Vagina (tissue), 2 donors: ENCODE data around the gene SLC32A1. TPM values are rescaled to one million over a fixed set of nuclear protein-coding genes. Genes with fewer than 3 reads are reported as not detected.

Source experiments
- DNase-seq, 2 donors: peaks; one replicate each; pipeline ENCODE4 v3.0.0-alpha.2; 2017; ENCODE audit errors: extremely low spot score in 2 of 2
- H3K27ac ChIP-seq: fragments of 200-600 bp; sonication (generic); one replicate; pipeline ENCODE4 v1.5.1; 2019
- H3K27me3 ChIP-seq: fragments of 200-600 bp; sonication (generic); one replicate; pipeline ENCODE4 v1.5.1; 2019
- H3K36me3 ChIP-seq, 2 donors: fragments of 200-600 bp; sonication (generic); one replicate each; pipeline ENCODE4 v1.5.1; 2017 to 2019
- H3K4me1 ChIP-seq: fragments of 200-600 bp; sonication (generic); one replicate; pipeline ENCODE4 v1.5.1; 2019
- H3K4me3 ChIP-seq, 2 donors: fragments of 200-600 bp; sonication (generic); 1 replicate in 1 of 2; 2 replicates in 1 of 2; pipeline ENCODE4 v1.5.1; 2016 to 2019
- H3K9me3 ChIP-seq: fragments of 200-600 bp; sonication (generic); one replicate; pipeline ENCODE4 v1.5.1; 2019
- POLR2A ChIP-seq, 2 donors: fragments of 450-650 bp; IDR thresholded peaks; one replicate each; pipeline ENCODE4 v1.6.1; 2017; ENCODE audit warnings: antibody characterized with exemption in 2 of 2, mild to moderate bottlenecking in 2 of 2, moderate library complexity in 2 of 2
- POLR2AphosphoS5 ChIP-seq, 2 donors: sonication (generic); formaldehyde crosslinking; IDR thresholded peaks; one replicate each; pipeline ENCODE4 v1.9.0; 2017; ENCODE audit warnings: antibody characterized with exemption in 2 of 2, mild to moderate bottlenecking in 2 of 2, low read depth in 1 of 2; ENCODE audit not compliant: insufficient read depth in 1 of 2
- intact Hi-C: fragments of 100-400 bp; cut with DNase I; formaldehyde crosslinking; loops from one replicate; pipeline ENCODE4 v1.15.1; 2023
- total RNA-seq: library from RNA; depleted of rRNA; stranded (reverse); fragments of >200 nt; gene quantifications from one replicate; pipeline ENCODE4 v1.2.3, GENCODE V29; 2016
- TF ChIP-seq, protein P1 (sequence below), 3 experiments: fragments of 450-650 bp in 2 of 3; fragments of 200-600 bp in 1 of 3; sonication (generic) in 1 of 3; IDR thresholded peaks; one replicate each; pipeline ENCODE4 v1.5.1; 2017 to 2019; ENCODE audit warnings: antibody characterized with exemption in 3 of 3, mild to moderate bottlenecking in 2 of 3, moderate library complexity in 2 of 3

The SLC32A1 gene
- total RNA-seq, 1 donor from 2014 or later = not detected

DNA sequence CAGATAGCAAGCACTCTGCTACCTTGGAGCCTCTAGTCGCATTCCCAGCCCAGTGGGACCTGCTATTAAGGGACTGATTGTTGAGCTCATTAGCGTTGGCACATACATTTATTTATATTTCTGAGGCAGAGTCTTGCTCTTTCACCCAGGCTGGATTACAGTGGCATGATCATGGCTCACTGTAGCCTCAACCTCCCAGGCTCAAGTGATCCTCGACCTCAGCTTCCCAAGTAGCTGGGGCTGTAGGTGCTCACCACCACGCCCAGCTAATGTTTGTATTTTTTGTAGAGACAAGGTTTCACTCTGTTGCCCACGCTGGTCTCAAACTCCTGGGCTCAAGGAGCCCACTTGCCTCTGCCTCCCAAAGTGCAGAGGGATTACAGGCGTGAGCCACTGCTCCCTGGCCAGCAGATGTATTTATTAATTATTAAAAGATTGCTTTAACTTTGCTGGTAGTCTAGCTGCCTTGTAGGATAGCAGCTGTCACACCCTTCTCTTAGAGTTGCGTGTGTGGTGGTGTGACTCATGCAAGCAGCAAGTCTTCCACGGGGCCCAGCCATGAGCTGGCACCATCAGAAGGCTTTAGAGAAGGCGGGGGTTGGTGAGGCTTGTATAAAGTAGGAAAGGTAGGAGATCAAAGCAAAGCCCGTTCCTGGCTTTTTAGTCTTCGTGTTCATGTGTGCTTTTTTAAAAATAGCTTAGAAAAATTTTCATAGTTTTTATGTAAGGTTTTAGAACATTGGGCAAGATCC is 40.5 kb downstream of the SLC32A1 start:
- DNase-seq = no peak
- Histone ChIP-seq H3K27ac (no peak overlapping the region), H3K27me3 (no peaks in the 10 kb centered on the region), H3K9me3 (no peaks in the 10 kb centered on the region), H3K36me3 (peaks cover 0 to 82% of the 10 kb centered on the region in 2 donors), H3K4me1 (peaks cover 6% of the 10 kb centered on the region), H3K4me3 (no peak overlapping the region)
- intact Hi-C loops = no loop called here
- TF ChIP-seq POLR2AphosphoS5 (IDR thresholded peaks at IDR 0.05; ENCODE audit: insufficient read depth in 1 of 2, low read depth in 1 of 2) (peak in 1 of 2 donors; percentile 53), POLR2A (IDR thresholded peaks at IDR 0.05) (no peak)
- TF ChIP-seq, protein P1, sequence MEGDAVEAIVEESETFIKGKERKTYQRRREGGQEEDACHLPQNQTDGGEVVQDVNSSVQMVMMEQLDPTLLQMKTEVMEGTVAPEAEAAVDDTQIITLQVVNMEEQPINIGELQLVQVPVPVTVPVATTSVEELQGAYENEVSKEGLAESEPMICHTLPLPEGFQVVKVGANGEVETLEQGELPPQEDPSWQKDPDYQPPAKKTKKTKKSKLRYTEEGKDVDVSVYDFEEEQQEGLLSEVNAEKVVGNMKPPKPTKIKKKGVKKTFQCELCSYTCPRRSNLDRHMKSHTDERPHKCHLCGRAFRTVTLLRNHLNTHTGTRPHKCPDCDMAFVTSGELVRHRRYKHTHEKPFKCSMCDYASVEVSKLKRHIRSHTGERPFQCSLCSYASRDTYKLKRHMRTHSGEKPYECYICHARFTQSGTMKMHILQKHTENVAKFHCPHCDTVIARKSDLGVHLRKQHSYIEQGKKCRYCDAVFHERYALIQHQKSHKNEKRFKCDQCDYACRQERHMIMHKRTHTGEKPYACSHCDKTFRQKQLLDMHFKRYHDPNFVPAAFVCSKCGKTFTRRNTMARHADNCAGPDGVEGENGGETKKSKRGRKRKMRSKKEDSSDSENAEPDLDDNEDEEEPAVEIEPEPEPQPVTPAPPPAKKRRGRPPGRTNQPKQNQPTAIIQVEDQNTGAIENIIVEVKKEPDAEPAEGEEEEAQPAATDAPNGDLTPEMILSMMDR (IDR thresholded peaks at IDR 0.05) = no peak

DNA sequence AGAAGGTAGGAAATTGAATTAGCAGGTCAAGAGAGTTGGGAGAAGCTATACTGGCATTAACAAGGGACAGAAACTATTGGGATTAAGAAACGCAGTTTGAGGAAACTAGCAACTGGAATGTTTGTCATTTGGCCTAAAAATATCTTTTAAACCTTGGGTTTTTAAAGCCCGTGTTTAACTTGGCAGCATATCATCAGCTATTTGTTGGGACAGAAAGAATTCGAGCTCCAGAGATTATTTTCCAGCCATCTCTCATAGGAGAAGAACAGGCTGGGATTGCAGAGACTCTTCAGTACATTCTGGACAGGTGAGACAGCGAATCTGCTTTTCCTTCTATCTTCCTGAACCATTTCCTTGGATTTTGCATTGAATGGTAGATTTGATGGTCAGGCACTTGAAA is 41.8 kb downstream of the SLC32A1 start:
- no peak for TF ChIP-seq POLR2AphosphoS5 (IDR thresholded peaks at IDR 0.05; ENCODE audit: insufficient read depth in 1 of 2, low read depth in 1 of 2)
- TF ChIP-seq POLR2A (IDR thresholded peaks at IDR 0.05) = no peak
- TF ChIP-seq, protein P1 (IDR thresholded peaks at IDR 0.05) = no peak
- no peak overlapping the region for H3K27ac ChIP-seq
- H3K4me1 ChIP-seq = peaks cover 6% of the 10 kb centered on the region
- no peak for DNase-seq
- no peaks in the 10 kb centered on the region for H3K27me3 ChIP-seq
- no peaks in the 10 kb centered on the region for H3K9me3 ChIP-seq
- no peak overlapping the region for H3K4me3 ChIP-seq
- H3K36me3 ChIP-seq = peaks cover 0 to 76% of the 10 kb centered on the region in 2 donors
- intact Hi-C loops = no loop called here

DNA sequence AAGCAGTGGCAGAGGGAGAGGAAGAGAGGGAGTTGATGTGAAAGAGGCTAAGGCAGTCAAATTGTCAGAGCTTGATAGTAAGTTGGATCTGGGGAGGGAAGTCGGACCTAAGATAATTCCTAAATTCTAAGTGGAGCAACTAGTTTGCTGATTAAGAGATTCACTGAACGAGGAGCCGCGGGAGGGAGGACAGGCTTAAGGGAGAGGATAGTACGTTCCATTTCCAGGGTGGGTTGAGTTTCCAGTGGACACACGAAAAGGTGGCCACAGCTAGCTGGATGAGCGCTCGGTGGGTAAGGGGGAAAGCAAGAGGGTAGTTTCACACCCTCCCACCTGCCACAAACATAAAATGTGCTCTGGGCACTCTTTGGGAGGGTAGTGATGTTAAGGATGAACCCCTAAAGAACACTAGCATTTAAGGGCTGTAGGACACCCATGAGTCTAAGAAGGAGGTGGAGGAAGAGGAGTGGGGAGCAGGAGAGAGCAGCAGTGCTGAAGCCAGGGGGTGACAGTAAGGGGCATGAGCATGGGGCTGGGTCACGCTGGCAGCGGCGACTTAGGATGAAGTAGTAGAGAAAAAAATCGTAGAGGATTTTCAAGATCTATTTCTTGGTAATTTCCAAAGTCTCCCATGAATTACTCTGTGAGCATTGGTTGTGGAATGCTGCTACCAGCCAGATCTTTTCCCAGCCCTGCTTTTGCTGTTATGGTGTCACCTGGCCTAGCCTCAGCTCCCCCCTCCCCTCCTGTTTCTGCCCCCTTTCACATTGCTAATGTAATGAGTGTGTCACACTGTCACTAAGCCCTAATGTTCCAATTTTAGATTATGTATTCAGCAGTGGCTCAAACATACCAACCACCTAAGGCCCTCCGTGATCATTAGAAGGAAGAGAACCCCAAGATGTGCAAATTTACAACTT is 45.4 kb downstream of the SLC32A1 start:
- H3K4me1 ChIP-seq = peaks cover 2% of the 10 kb centered on the region
- H3K4me3 ChIP-seq = no peak overlapping the region
- intact Hi-C loops = no loop called here
- no peak overlapping the region for H3K27ac ChIP-seq
- DNase-seq = no peak
- no peaks in the 10 kb centered on the region for H3K9me3 ChIP-seq
- TF ChIP-seq POLR2A (IDR thresholded peaks at IDR 0.05) (no peak), POLR2AphosphoS5 (IDR thresholded peaks at IDR 0.05; ENCODE audit: insufficient read depth in 1 of 2, low read depth in 1 of 2) (no peak)
- TF ChIP-seq, protein P1 (IDR thresholded peaks at IDR 0.05) = no peak
- no peaks in the 10 kb centered on the region for H3K27me3 ChIP-seq
- H3K36me3 ChIP-seq = peaks cover 8 to 80% of the 10 kb centered on the region in 2 donors

DNA sequence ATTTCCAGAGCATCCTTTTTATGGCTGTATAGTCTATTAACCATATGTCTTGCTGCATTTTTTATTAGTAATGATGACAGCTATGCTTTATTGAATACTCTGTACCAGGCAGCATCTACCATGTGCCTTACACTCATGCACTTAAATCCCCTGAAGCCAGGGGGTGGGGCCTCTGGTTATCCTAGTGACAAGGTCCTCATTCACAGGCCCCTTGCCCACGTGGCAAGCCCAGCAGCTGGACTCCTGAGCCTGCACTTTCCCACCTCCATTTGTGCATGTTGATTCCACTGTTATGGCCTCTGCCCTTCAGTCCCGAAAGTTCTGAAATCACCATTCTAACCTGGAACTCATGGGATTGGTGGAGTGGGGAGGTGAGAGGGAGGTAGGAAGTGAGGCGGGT is 46.3 kb downstream of the SLC32A1 start:
- H3K27ac ChIP-seq = no peak overlapping the region
- no peak overlapping the region for H3K4me3 ChIP-seq
- H3K36me3 ChIP-seq = peaks cover 8 to 76% of the 10 kb centered on the region in 2 donors
- H3K9me3 ChIP-seq = no peaks in the 10 kb centered on the region
- no peaks in the 10 kb centered on the region for H3K4me1 ChIP-seq
- no peak for DNase-seq
- intact Hi-C loops = no loop called here
- no peak for TF ChIP-seq POLR2AphosphoS5 (IDR thresholded peaks at IDR 0.05; ENCODE audit: insufficient read depth in 1 of 2, low read depth in 1 of 2)
- TF ChIP-seq, protein P1 (IDR thresholded peaks at IDR 0.05) = no peak
- TF ChIP-seq POLR2A (IDR thresholded peaks at IDR 0.05) = no peak
- no peaks in the 10 kb centered on the region for H3K27me3 ChIP-seq
